ENCODE measurements around the gene MED13L. TPM values are rescaled to one million over a fixed set of nuclear protein-coding genes. Genes with fewer than 3 reads are reported as not detected.
A peak's percentile ranks its signal among the peaks of the same experiment; 100 is the strongest.

MED13L gene
- total and polyA plus RNA-seq, 2 donors (not counting 1 experiment from before 2014, with no cell fraction given), result 56.5 to 97.3 TPM

GRCh38 chr12:116150001-116150400, 127.5 kb downstream of the MED13L start:
- H3K27ac ChIP-seq (ENCODE audit: insufficient read depth, low read length), result no peak overlapping the region
- TF ChIP-seq EZH2 (IDR thresholded peaks at IDR 0.05; ENCODE audit: low read length, missing control alignments), result no peak
- no peak for TF ChIP-seq CTCF (conservative IDR thresholded peaks at IDR 0.05 in 1 of 2, IDR thresholded peaks at IDR 0.05 in 1 of 2; ENCODE audit: low read depth in 1 of 2, low read length in 2 of 2)

GRCh38 chr12:116148844-116149243, 128.6 kb downstream of the MED13L start:
- peaks cover 10% of the 10 kb centered on the region for H3K4me1 ChIP-seq (ENCODE audit: control insufficient read depth, extremely low read depth, insufficient read depth, low read length)
- no peaks in the 10 kb centered on the region for H3K9me3 ChIP-seq (ENCODE audit: control insufficient read depth, insufficient read depth, low read depth, low read length)
- peaks cover 79% of the 10 kb centered on the region for H3K79me2 ChIP-seq (ENCODE audit: control insufficient read depth, insufficient read depth, low read length)
- H3K27me3 ChIP-seq (ENCODE audit: control insufficient read depth, insufficient read depth, low read length), result no peaks in the 10 kb centered on the region
- no peak overlapping the region for H3K4me3 ChIP-seq (replicated peaks in 1 of 4; ENCODE audit: control extremely low read depth in 1 of 4, insufficient read depth in 1 of 4, low read depth in 3 of 4, low read length in 4 of 4)
- H3K4me2 ChIP-seq (ENCODE audit: extremely low read depth, insufficient read depth, low read length), result no peak overlapping the region
- no peak overlapping the region for H3K9ac ChIP-seq (ENCODE audit: insufficient read depth, low read length)
- H3K36me3 ChIP-seq (ENCODE audit: control insufficient read depth, insufficient read depth, low read length), result no peaks in the 10 kb centered on the region
- peaks cover 15% of the 10 kb centered on the region for H4K20me1 ChIP-seq (ENCODE audit: control insufficient read depth, extremely low read depth, insufficient read depth, low read length)
- H3K27ac ChIP-seq (ENCODE audit: insufficient read depth, low read length), result no peak overlapping the region
- TF ChIP-seq EZH2 (IDR thresholded peaks at IDR 0.05; ENCODE audit: low read length, missing control alignments), result no peak
- TF ChIP-seq CTCF (conservative IDR thresholded peaks at IDR 0.05 in 1 of 2, IDR thresholded peaks at IDR 0.05 in 1 of 2; ENCODE audit: low read depth in 1 of 2, low read length in 2 of 2), result no peak
- no peak for DNase-seq (ENCODE audit: low read depth in 2 of 2)
- no peak overlapping the region for H2AFZ ChIP-seq (ENCODE audit: low read length)

More at GRCh38 chr12:116150001-116150400, 127.5 kb downstream of the MED13L start:
- Histone ChIP-seq H3K4me3 (replicated peaks in 1 of 4; ENCODE audit: control extremely low read depth in 1 of 4, insufficient read depth in 1 of 4, low read depth in 3 of 4, low read length in 4 of 4) (no peak overlapping the region), H3K9ac (ENCODE audit: insufficient read depth, low read length) (no peak overlapping the region), H3K9me3 (ENCODE audit: control insufficient read depth, insufficient read depth, low read depth, low read length) (no peaks in the 10 kb centered on the region), H3K36me3 (ENCODE audit: control insufficient read depth, insufficient read depth, low read length) (no peaks in the 10 kb centered on the region), H3K4me1 (ENCODE audit: control insufficient read depth, extremely low read depth, insufficient read depth, low read length) (peaks cover 3% of the 10 kb centered on the region), H4K20me1 (ENCODE audit: control insufficient read depth, extremely low read depth, insufficient read depth, low read length) (peaks cover 15% of the 10 kb centered on the region), H3K79me2 (ENCODE audit: control insufficient read depth, insufficient read depth, low read length) (peaks cover 78% of the 10 kb centered on the region), H3K4me2 (ENCODE audit: extremely low read depth, insufficient read depth, low read length) (no peak overlapping the region), H3K27me3 (ENCODE audit: control insufficient read depth, insufficient read depth, low read length) (no peaks in the 10 kb centered on the region), H2AFZ (ENCODE audit: low read length) (no peak overlapping the region)
- DNase-seq (ENCODE audit: low read depth in 2 of 2), result peak in 1 of 2 donors; percentile 62

GRCh38 chr12:116146386-116146785, 131.1 kb downstream of the MED13L start:
- Histone ChIP-seq H3K9ac (ENCODE audit: insufficient read depth, low read length) (no peak overlapping the region), H3K79me2 (ENCODE audit: control insufficient read depth, insufficient read depth, low read length) (peaks cover 76% of the 10 kb centered on the region), H3K4me2 (ENCODE audit: extremely low read depth, insufficient read depth, low read length) (no peak overlapping the region), H2AFZ (ENCODE audit: low read length) (no peak overlapping the region), H3K9me3 (ENCODE audit: control insufficient read depth, insufficient read depth, low read depth, low read length) (no peaks in the 10 kb centered on the region), H3K27ac (ENCODE audit: insufficient read depth, low read length) (no peak overlapping the region), H3K4me1 (ENCODE audit: control insufficient read depth, extremely low read depth, insufficient read depth, low read length) (peaks cover 20% of the 10 kb centered on the region), H3K27me3 (ENCODE audit: control insufficient read depth, insufficient read depth, low read length) (no peaks in the 10 kb centered on the region), H4K20me1 (ENCODE audit: control insufficient read depth, extremely low read depth, insufficient read depth, low read length) (peaks cover 15% of the 10 kb centered on the region), H3K36me3 (ENCODE audit: control insufficient read depth, insufficient read depth, low read length) (no peaks in the 10 kb centered on the region), H3K4me3 (replicated peaks in 1 of 4; ENCODE audit: control extremely low read depth in 1 of 4, insufficient read depth in 1 of 4, low read depth in 3 of 4, low read length in 4 of 4) (no peak overlapping the region)
- DNase-seq (ENCODE audit: low read depth in 2 of 2), result no peak
- TF ChIP-seq EZH2 (IDR thresholded peaks at IDR 0.05; ENCODE audit: low read length, missing control alignments) (no peak), CTCF (conservative IDR thresholded peaks at IDR 0.05 in 1 of 2, IDR thresholded peaks at IDR 0.05 in 1 of 2; ENCODE audit: low read depth in 1 of 2, low read length in 2 of 2) (no peak)
